Choroid plexus epithelial cell (primary cell): Measurements from ENCODE around the gene TTC28.
A peak's percentile ranks its signal among the peaks of the same experiment; 100 is the strongest.
"Not testable (repeated sequence)": the region's sequence is repeated elsewhere in the genome, so short reads cannot be mapped to it uniquely, and the experiment has no call there.

Source experiments
- DNase-seq: peaks from one replicate; pipeline ENCODE4 v3.0.0-alpha.2; 2010; ENCODE audit warnings: low read depth
- H3K4me3 ChIP-seq: 2 replicates; pipeline ENCODE4 v1.5.1; 2011; ENCODE audit warnings: low read depth, mild to moderate bottlenecking, control low read depth, low read length, moderate library complexity
- TF ChIP-seq, protein P1 (sequence below): conservative IDR thresholded peaks from 2 replicates; pipeline ENCODE4 v1.5.1; 2011; ENCODE audit warnings: low read depth, mild to moderate bottlenecking, control low read depth, inconsistent platforms, low read length, moderate library complexity

The TTC28 gene

DNA sequence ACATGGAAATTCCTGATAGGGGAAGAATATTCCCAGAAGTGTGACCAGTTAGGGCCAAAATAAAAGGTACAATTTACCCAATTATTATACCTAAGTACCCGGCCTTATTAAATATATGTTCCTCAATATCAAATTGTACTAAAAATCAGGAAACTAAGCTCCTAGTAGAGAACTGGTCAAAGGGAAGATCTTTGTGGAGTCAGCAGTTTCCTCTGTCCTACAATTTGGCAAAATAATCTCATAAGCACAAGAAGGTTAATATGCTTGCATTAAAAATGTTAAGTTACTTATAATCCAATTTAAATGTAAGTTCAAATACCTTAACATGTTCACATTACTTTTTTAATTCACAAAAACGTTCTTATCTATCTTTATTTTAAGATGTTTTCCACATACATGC, 10.3 kb downstream of the TTC28 start:
- no peak for DNase-seq
- TF ChIP-seq, protein P1, sequence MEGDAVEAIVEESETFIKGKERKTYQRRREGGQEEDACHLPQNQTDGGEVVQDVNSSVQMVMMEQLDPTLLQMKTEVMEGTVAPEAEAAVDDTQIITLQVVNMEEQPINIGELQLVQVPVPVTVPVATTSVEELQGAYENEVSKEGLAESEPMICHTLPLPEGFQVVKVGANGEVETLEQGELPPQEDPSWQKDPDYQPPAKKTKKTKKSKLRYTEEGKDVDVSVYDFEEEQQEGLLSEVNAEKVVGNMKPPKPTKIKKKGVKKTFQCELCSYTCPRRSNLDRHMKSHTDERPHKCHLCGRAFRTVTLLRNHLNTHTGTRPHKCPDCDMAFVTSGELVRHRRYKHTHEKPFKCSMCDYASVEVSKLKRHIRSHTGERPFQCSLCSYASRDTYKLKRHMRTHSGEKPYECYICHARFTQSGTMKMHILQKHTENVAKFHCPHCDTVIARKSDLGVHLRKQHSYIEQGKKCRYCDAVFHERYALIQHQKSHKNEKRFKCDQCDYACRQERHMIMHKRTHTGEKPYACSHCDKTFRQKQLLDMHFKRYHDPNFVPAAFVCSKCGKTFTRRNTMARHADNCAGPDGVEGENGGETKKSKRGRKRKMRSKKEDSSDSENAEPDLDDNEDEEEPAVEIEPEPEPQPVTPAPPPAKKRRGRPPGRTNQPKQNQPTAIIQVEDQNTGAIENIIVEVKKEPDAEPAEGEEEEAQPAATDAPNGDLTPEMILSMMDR: no peak
- no peak overlapping the region for H3K4me3 ChIP-seq

DNA sequence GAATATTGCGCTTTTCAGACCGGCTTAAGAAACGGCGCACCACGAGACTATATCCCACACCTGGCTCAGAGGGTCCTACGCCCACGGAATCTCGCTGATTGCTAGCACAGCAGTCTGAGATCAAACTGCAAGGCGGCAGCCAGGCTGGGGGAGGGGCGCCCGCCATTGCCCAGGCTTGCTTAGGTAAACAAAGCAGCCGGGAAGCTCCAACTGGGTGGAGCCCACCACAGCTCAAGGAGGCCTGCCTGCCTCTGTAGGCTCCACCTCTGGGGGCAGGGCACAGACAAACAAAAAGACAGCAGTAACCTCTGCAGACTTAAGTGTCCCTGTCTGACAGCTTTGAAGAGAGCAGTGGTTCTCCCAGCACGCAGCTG, 16.1 kb downstream of the TTC28 start:
- H3K4me3 ChIP-seq: not testable (repeated sequence)

DNA sequence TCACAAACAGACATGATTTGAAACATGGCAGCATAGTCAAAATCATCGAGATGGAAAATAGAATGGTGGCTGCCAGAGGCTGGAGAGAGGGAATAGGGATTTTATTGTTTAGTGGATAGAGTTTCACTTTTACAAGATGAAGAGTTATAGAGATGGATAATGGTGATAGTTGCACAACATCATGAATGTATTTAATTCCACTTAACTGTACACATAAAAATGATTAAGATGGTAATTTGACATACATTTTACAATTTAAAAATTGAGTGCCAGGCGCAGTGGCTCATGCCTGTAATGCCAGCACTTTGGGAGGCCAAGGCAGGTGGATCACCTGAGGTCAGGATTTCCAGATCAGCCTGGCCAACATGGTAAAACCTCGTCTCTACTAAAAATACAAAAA, 21.2 kb downstream of the TTC28 start:
- DNase-seq: no peak
- TF ChIP-seq, protein P1: no peak
- no peak overlapping the region for H3K4me3 ChIP-seq

More for the DNA sequence above, 16.1 kb downstream of the TTC28 start:
- DNase-seq: not testable (repeated sequence)

DNA sequence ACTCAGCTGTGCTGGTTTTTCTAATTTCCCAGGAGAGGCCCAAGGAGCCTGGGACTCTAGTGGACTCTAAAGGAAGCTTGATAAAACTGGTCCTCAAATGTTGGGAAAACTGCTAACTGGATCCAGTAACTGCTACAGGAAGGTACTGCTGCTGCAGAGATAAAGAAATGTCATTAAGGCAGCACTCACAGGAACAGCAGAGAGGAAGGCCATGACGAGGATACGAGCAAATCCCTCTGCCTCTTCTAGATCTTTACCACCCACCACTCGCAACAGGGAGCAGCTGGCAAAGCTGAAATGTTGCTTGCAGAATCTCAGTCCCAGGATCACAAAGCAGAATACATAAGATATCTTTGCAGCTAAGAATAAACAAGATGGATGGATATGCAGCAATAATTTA, 23.5 kb downstream of the TTC28 start:
- DNase-seq: no peak
- no peak overlapping the region for H3K4me3 ChIP-seq
- TF ChIP-seq, protein P1: no peak

DNA sequence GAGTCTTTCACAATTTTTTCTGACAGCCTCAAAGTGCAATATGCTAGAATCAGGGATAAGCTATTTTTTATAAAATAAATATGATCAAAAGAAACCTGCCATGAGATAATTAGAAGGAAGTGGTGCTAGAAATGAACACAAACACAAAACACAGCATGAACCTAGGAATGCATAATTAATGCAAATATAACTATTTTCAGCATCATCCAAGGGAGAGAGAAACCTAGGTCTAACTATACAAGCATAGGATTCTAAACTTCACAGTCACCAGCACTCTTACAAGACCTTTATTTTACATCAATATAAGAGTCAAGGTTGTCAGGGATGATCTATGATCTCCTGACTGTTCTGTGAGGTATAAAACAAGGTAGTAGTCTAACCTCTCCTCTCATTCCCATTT, 29.2 kb downstream of the TTC28 start:
- no peak overlapping the region for H3K4me3 ChIP-seq
- TF ChIP-seq, protein P1: no peak
- DNase-seq: no peak

- no peak overlapping the region for H3K4me3 ChIP-seq
- TF ChIP-seq, protein P1: no peak
- no peak for DNase-seq
These were observed 30.8 kb downstream of the TTC28 start for GRCh38 chr22:28648792-28649191.

- peak; percentile 2 for DNase-seq
- TF ChIP-seq, protein P1: no peak
- no peak overlapping the region for H3K4me3 ChIP-seq
These were observed 32.4 kb downstream of the TTC28 start for GRCh38 chr22:28647216-28647615.

DNA sequence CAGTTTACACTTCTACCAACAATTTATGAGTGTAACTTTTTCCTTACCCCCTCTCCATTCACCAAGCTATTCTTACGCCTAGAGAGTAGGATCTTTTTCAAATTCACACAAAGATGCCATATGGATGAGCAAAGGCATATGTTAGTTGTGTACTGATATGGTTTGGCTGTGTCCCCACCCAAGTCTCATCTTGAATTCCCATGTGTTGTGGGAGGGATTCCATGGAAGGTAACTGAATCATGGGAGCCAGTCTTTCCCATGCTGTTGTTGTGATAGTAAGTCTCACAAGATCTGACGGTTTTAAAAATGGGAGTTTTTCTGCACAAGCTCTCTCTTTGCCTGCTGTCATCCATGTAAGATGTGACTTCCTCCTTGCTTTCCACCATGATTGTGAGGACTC, 40.3 kb downstream of the TTC28 start:
- H3K4me3 ChIP-seq: no peak overlapping the region
- TF ChIP-seq, protein P1: no peak
- no peak for DNase-seq
